Neural cell (in vitro differentiated cells): Measurements from ENCODE around the gene N4BP3. TPM values are rescaled to one million over a fixed set of nuclear protein-coding genes. Genes with fewer than 3 reads are reported as not detected.

Experiments used
- H2AFZ ChIP-seq: fragments of 200-600, 300-800 bp; sonication (generic), shearing (Covaris generic); 2 replicates; pipeline ENCODE4 v1.6.0; 2014; ENCODE audit warnings: low read depth, mild to moderate bottlenecking, antibody characterized with exemption, low read length, moderate library complexity
- H3F3A ChIP-seq: fragments of 200-600 bp; shearing (Covaris generic); 2 replicates; pipeline ENCODE4 v1.6.1; 2016; ENCODE audit warnings: mild to moderate bottlenecking, moderate library complexity, mixed read lengths, antibody characterized with exemption, low read length; ENCODE audit not compliant: insufficient read depth, poor library complexity, severe bottlenecking
- H3K27ac ChIP-seq: fragments of 200-600, 300-800 bp; sonication (generic), shearing (Covaris generic); 2 replicates; pipeline ENCODE4 v1.5.1; 2014; ENCODE audit warnings: mild to moderate bottlenecking, low read length, moderate library complexity
- H3K27me3 ChIP-seq: fragments of 300-800, 200-600 bp; sonication (generic), shearing (Covaris generic); 2 replicates; pipeline ENCODE4 v1.6.0; 2014; ENCODE audit warnings: mild to moderate bottlenecking, low read depth, low read length, moderate library complexity; ENCODE audit not compliant: insufficient read depth
- H3K36me3 ChIP-seq: fragments of 300-800, 200-600 bp; sonication (generic), shearing (Covaris generic); 2 replicates; pipeline ENCODE4 v1.5.1; 2014; ENCODE audit warnings: mild to moderate bottlenecking, antibody characterized with exemption, low read length, moderate library complexity; ENCODE audit not compliant: insufficient read depth
- H3K4me2 ChIP-seq: fragments of 300-800, 200-600 bp; sonication (generic), shearing (Covaris generic); 2 replicates; pipeline ENCODE4 v1.6.0; 2014; ENCODE audit warnings: mild to moderate bottlenecking, low read length
- H3K4me3 ChIP-seq: fragments of 300-800, 200-600 bp; sonication (generic), shearing (Covaris generic); 2 replicates; pipeline ENCODE4 v1.5.1; 2014; ENCODE audit warnings: mild to moderate bottlenecking, low read length, moderate library complexity
- H3K79me2 ChIP-seq: fragments of 200-600 bp; shearing (Covaris generic); replicated peaks from 2 replicates; pipeline ENCODE4 v1.6.0; 2014; ENCODE audit warnings: mild to moderate bottlenecking, low read length, moderate library complexity; ENCODE audit not compliant: insufficient read depth
- H3K9ac ChIP-seq: fragments of 300-800, 200-600 bp; sonication (generic), shearing (Covaris generic); 2 replicates; pipeline ENCODE4 v1.6.1; 2016; ENCODE audit warnings: mild to moderate bottlenecking, low read length, mixed read lengths
- H3K9me2 ChIP-seq: fragments of 200-600 bp; shearing (Covaris generic); 2 replicates; pipeline ENCODE4 v1.6.1; 2016; ENCODE audit warnings: mild to moderate bottlenecking, low read length, mixed read lengths; ENCODE audit not compliant: insufficient read depth
- H3K9me3 ChIP-seq: fragments of 200-600, 300-800 bp; sonication (generic), shearing (Covaris generic); 2 replicates; pipeline ENCODE4 v1.6.1; 2016; ENCODE audit warnings: mild to moderate bottlenecking, mixed run types, low read length, moderate library complexity, mixed read lengths
- H4K20me1 ChIP-seq: fragments of 200-600 bp; shearing (Covaris generic); 2 replicates; pipeline ENCODE4 v1.6.1; 2016; ENCODE audit warnings: mild to moderate bottlenecking, mixed run types; ENCODE audit not compliant: insufficient read depth
- CTCF ChIP-seq: fragments of 450-650 bp; IDR thresholded peaks from 2 replicates; pipeline ENCODE4 v1.5.1; 2014; ENCODE audit warnings: antibody characterized with exemption, mild to moderate bottlenecking, moderate library complexity; ENCODE audit not compliant: poor library complexity, severe bottlenecking
- EP300 ChIP-seq: fragments of 450-650 bp; conservative IDR thresholded peaks from 2 replicates; pipeline ENCODE4 v1.6.1; 2014; ENCODE audit warnings: antibody characterized with exemption, mild to moderate bottlenecking, moderate library complexity; ENCODE audit not compliant: poor library complexity, severe bottlenecking
- EZH2 ChIP-seq: fragments of 200-600, 300-800 bp; shearing (Covaris generic), sonication (generic); IDR thresholded peaks from 2 replicates; pipeline ENCODE4 v1.6.1; 2014; ENCODE audit warnings: antibody characterized with exemption, low read length, borderline replicate concordance, mild to moderate bottlenecking; ENCODE audit not compliant: insufficient read depth, poor library complexity, severe bottlenecking
- MXI1 ChIP-seq: fragments of 450-650 bp; conservative IDR thresholded peaks from 2 replicates; pipeline ENCODE4 v1.6.1; 2014; ENCODE audit warnings: antibody characterized with exemption, mild to moderate bottlenecking; ENCODE audit not compliant: poor library complexity, severe bottlenecking
- POLR2AphosphoS5 ChIP-seq: IDR thresholded peaks from 2 replicates; pipeline ENCODE4 v1.6.1; 2012
- RAD21 ChIP-seq: fragments of 450-650 bp; conservative IDR thresholded peaks from 2 replicates; pipeline ENCODE4 v1.6.1; 2014; ENCODE audit warnings: antibody characterized with exemption, mild to moderate bottlenecking, moderate library complexity
- REST ChIP-seq: IDR thresholded peaks from 2 replicates; pipeline ENCODE4 v1.6.1; 2012; ENCODE audit warnings: borderline replicate concordance
- SMC3 ChIP-seq: fragments of 450-650 bp; conservative IDR thresholded peaks from 2 replicates; pipeline ENCODE4 v1.6.1; 2014; ENCODE audit warnings: antibody characterized with exemption, mild to moderate bottlenecking, moderate library complexity; ENCODE audit not compliant: poor library complexity
- polyA plus RNA-seq: library from polyadenylated mRNA; depleted of rRNA; stranded (reverse); fragments of >200 nt; gene quantifications from 2 replicates; pipeline ENCODE4 v1.2.3, GENCODE V29; 2014

The N4BP3 gene
- polyA plus RNA-seq, 1 donor from 2014 or later: 4.6 TPM

GRCh38 chr5:178120607-178121357 lies 7.5 kb downstream of the N4BP3 start:
- Histone ChIP-seq H3K9ac (no peak overlapping the region), H4K20me1 (no peaks in the 10 kb centered on the region), H3K4me3 (no peak overlapping the region)

GRCh38 chr5:178121391-178122276 lies 8.3 kb downstream of the N4BP3 start:
- Histone ChIP-seq H3K27me3 (no peaks in the 10 kb centered on the region), H3K36me3 (no peaks in the 10 kb centered on the region), H3K79me2 (no peaks in the 10 kb centered on the region), H3K9ac (no peak overlapping the region), H4K20me1 (no peaks in the 10 kb centered on the region), H3K9me3 (no peaks in the 10 kb centered on the region), H2AFZ (no peak overlapping the region), H3K9me2 (no peaks in the 10 kb centered on the region), H3F3A (no peaks in the 10 kb centered on the region), H3K4me3 (no peak overlapping the region), H3K27ac (no peak overlapping the region), H3K4me2 (no peak overlapping the region)
- TF ChIP-seq EP300 (no peak), EZH2 (no peak), MXI1 (no peak), SMC3 (no peak), POLR2AphosphoS5 (no peak), REST (no peak), RAD21 (no peak)

More at GRCh38 chr5:178120607-178121357, 7.5 kb downstream of the N4BP3 start:
- Histone ChIP-seq H3K9me2 (no peaks in the 10 kb centered on the region), H3K9me3 (no peaks in the 10 kb centered on the region), H3K27ac (no peak overlapping the region), H3K4me2 (no peak overlapping the region), H3K79me2 (no peaks in the 10 kb centered on the region), H3K36me3 (no peaks in the 10 kb centered on the region), H2AFZ (no peak overlapping the region), H3F3A (no peaks in the 10 kb centered on the region), H3K27me3 (no peaks in the 10 kb centered on the region)
- TF ChIP-seq REST (no peak), CTCF (peak; percentile 25)
